ENCODE data around the gene VPS13A.

The VPS13A gene

DNA sequence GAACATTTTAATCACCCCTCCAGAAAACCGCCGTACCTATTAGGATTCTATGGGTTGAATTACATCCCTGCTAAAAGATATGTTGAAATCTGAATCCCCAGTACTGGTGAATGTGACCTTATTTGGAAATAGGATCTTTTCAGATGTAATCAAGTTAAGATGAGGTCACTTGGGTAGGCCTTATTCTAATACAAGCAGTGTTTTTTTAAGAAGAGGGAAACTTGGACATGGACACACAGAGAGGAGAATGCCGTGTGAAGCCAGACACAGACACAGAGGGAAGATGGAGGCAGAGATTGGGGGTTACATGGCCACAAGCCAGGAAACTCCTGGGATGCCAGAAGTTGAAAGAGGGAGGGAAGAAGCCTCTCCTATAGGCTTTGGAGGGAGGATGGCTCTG lies 287.3 kb downstream of the VPS13A start:
- Histone ChIP-seq H3K9me3 (no peaks in the 10 kb centered on the region), H3K4me3 (ENCODE audit: low read depth, low read length) (no peak overlapping the region), H3K36me3 (no peaks in the 10 kb centered on the region; the same call in 1 of the 2 replicates), H3K27me3 (no peaks in the 10 kb centered on the region), H3K4me1 (peaks cover 41% of the 10 kb centered on the region)
- peak; percentile 54 for DNase-seq
- TF ChIP-seq, protein P1, sequence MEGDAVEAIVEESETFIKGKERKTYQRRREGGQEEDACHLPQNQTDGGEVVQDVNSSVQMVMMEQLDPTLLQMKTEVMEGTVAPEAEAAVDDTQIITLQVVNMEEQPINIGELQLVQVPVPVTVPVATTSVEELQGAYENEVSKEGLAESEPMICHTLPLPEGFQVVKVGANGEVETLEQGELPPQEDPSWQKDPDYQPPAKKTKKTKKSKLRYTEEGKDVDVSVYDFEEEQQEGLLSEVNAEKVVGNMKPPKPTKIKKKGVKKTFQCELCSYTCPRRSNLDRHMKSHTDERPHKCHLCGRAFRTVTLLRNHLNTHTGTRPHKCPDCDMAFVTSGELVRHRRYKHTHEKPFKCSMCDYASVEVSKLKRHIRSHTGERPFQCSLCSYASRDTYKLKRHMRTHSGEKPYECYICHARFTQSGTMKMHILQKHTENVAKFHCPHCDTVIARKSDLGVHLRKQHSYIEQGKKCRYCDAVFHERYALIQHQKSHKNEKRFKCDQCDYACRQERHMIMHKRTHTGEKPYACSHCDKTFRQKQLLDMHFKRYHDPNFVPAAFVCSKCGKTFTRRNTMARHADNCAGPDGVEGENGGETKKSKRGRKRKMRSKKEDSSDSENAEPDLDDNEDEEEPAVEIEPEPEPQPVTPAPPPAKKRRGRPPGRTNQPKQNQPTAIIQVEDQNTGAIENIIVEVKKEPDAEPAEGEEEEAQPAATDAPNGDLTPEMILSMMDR (IDR thresholded peaks at IDR 0.05; ENCODE audit: low read depth, low read length) = no peak

DNA sequence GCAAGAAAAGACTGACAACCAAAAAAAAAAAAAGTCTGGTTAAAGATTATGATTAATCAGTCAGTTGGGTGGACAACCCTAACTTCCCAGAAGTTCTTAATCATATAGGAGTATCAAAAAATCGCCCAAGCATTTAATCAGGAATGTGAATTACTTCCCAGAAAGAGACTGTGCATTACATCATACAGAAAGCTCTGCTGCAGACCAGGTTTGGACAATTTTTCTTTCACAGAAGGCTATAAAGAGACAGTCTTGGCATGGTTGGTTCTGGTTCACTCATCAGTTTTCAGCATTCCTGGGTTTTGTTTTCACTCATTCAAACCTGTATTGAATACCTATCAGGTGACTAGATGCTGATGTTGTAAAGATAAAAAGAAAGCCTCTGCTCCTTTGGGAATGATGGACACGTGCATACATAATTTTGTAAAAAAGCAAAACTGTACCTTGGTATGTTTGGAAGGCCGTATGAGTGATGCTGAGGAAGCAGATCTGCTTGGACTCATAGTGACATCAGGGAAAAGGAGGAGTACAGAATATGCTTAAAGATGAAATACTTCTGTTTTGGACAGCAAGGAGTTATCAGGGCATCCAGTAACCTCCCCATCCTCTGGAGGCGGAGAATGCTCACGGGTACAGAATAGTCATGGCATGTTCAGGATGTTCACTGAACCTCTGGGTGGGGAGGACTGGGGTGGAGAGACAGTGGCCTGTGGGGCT lies 292.3 kb downstream of the VPS13A start:
- TF ChIP-seq, protein P1 (IDR thresholded peaks at IDR 0.05; ENCODE audit: low read depth, low read length) = no peak
- Histone ChIP-seq H3K36me3 (no peaks in the 10 kb centered on the region; the same call in 1 of the 2 replicates), H3K9me3 (no peaks in the 10 kb centered on the region), H3K27me3 (no peaks in the 10 kb centered on the region), H3K4me1 (peaks cover 4% of the 10 kb centered on the region), H3K4me3 (ENCODE audit: low read depth, low read length) (no peak overlapping the region)
- no peak for DNase-seq
